Peyer's patch (tissue), 4 donors: ENCODE data around the gene TSGA10.

Experiments
- POLR2A ChIP-seq, 2 donors: fragments of 450-650 bp; IDR thresholded peaks; one replicate each; pipeline ENCODE4 v1.5.1; 2017; ENCODE audit warnings: antibody characterized with exemption in 2 of 2, mild to moderate bottlenecking in 2 of 2, moderate library complexity in 2 of 2
- TF ChIP-seq, protein P1 (sequence below), 6 experiments: fragments of 450-650 bp in 4 of 6; fragments of 200-600 bp in 2 of 6; sonication (generic) in 1 of 6; IDR thresholded peaks; one replicate each; pipeline ENCODE4 v1.5.1; 2017 to 2019; ENCODE audit warnings: antibody characterized with exemption in 6 of 6, mild to moderate bottlenecking in 3 of 6, moderate library complexity in 1 of 6

DNA sequence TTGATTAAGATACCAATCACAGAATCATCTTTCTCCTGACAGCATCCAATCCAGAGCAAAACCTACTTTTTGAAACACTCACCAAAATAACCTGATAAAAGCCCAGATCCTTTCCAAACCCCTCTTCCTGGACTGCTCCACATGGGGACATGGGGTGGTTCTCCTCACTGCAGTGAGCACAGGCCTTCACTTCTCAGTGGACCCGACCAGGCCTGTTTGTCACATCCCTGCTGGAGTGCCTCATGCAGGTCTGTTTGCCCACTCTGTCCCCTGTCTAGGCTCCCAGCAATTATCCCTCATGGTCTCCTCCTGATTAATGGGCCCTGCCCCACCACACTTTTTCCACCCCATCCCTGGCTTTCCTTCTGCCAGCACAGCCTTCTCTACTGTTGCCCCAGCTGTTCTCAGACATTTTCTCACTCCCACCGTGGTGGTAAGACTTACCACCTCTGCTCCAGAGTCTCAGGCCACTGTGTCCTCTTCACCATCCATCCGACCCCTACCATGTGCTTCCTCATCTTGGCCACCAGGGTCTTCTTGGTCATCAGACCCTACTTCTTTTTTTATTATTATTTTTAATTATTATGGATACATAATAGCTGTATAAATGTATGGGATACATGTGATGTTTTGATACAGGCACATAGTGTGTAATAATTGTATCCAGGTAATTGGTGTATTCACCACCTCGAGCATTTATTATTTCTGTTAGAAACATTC lies 47.4 kb upstream of the TSGA10 start:
- no peak for TF ChIP-seq POLR2A (IDR thresholded peaks at IDR 0.05)
- TF ChIP-seq, protein P1, sequence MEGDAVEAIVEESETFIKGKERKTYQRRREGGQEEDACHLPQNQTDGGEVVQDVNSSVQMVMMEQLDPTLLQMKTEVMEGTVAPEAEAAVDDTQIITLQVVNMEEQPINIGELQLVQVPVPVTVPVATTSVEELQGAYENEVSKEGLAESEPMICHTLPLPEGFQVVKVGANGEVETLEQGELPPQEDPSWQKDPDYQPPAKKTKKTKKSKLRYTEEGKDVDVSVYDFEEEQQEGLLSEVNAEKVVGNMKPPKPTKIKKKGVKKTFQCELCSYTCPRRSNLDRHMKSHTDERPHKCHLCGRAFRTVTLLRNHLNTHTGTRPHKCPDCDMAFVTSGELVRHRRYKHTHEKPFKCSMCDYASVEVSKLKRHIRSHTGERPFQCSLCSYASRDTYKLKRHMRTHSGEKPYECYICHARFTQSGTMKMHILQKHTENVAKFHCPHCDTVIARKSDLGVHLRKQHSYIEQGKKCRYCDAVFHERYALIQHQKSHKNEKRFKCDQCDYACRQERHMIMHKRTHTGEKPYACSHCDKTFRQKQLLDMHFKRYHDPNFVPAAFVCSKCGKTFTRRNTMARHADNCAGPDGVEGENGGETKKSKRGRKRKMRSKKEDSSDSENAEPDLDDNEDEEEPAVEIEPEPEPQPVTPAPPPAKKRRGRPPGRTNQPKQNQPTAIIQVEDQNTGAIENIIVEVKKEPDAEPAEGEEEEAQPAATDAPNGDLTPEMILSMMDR (IDR thresholded peaks at IDR 0.05) = no peak
